ENCODE data around the gene C5AR2.

DNA sequence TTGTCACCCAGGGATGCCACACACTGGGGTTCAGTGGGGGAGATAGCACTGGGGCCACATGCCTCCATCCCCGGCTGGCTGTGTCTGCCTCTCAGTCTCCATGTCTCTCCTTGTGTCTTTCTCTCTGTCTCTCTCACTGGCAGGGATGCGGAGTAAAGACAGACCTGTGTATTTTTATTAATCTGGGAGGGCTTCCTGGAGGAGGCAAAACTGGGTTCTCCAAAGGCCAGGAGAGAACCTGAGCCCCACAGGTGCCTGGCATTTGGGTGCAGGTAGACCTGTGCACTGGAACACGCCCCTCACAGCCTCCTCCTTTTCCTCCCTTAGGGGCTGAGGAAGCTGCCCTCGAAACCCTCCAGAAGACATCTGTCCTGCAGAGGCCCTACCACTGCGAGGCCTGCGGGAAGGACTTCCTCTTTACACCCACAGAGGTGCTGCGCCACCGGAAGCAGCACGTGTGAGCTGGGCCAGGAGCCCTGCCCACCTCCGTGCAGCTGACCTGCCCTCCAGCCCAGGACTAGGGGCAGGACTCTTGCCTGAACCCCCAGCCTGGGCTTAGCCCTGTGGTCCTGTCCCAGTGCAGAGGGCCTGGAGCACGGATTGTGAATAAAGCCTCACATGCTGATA is 49.8 kb downstream of the C5AR2 start:
- TF ChIP-seq EZH2 (IDR thresholded peaks at IDR 0.05; ENCODE audit: insufficient read depth, low read length), result no peak
- TF ChIP-seq, protein P1, sequence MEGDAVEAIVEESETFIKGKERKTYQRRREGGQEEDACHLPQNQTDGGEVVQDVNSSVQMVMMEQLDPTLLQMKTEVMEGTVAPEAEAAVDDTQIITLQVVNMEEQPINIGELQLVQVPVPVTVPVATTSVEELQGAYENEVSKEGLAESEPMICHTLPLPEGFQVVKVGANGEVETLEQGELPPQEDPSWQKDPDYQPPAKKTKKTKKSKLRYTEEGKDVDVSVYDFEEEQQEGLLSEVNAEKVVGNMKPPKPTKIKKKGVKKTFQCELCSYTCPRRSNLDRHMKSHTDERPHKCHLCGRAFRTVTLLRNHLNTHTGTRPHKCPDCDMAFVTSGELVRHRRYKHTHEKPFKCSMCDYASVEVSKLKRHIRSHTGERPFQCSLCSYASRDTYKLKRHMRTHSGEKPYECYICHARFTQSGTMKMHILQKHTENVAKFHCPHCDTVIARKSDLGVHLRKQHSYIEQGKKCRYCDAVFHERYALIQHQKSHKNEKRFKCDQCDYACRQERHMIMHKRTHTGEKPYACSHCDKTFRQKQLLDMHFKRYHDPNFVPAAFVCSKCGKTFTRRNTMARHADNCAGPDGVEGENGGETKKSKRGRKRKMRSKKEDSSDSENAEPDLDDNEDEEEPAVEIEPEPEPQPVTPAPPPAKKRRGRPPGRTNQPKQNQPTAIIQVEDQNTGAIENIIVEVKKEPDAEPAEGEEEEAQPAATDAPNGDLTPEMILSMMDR (IDR thresholded peaks at IDR 0.05; ENCODE audit: insufficient read depth, low read depth, low read length), result no peak

All from astrocyte (in vitro differentiated cells and primary cell).